K562 (cell line): Measurements from ENCODE around the gene TGFB2. TPM values are rescaled to one million over a fixed set of nuclear protein-coding genes. Genes with fewer than 3 reads are reported as not detected.
A peak's percentile ranks its signal among the peaks of the same experiment; 100 is the strongest.

Experiments
- ATAC-seq: fragments of 200-7000 bp; cut with Tn5 transposase; 3 replicates; pipeline ENCODE4 v1.9.1; 2020; ENCODE audit warnings: moderate library complexity
- BruUV-seq: library from RNA; stranded (reverse); fragments of 400-500 nt; replicated peaks from 2 replicates; lab custom pipeline; 2021; lab: Mats Ljungman, UMichigan
- CTCF ChIA-PET: fragments of 300-600 bp; formaldehyde crosslinking; extraction: SDS; loops from one replicate; lab custom pipeline; 2021; ENCODE audit warnings: low intra/inter-chr PET ratio; lab: Yijun Ruan, JAX
- POLR2A ChIA-PET: fragments of 300-600, 350-650 bp; sonication (Branson Sonifier 250); formaldehyde crosslinking; extraction: SDS; loops from one replicate; lab custom pipeline; 2021; ENCODE audit warnings: antibody characterized with exemption, inconsistent platforms; lab: Yijun Ruan, JAX
- DNase-seq, 4 experiments: peaks; one replicate each; pipeline versions ENCODE4 v3.0.0 to v3.0.0-alpha.2; 2011 to 2018; ENCODE audit warnings: low spot score in 3 of 4, mixed read lengths in 3 of 4; ENCODE audit errors: extremely low read depth in 1 of 4
- FAIRE-seq: peaks from 2 replicates; lab custom pipeline; 2011; peaks lifted over from hg19 to GRCh38; lab: Jason Lieb, UNC
- H2AFZ ChIP-seq: 2 replicates; pipeline ENCODE4 v1.6.0; 2011; ENCODE audit warnings: low read depth, low read length, control low read depth, inconsistent platforms
- H3K27ac ChIP-seq: fragments of 200-600 bp; 3 replicates; pipeline ENCODE4 v1.8.0; 2011; ENCODE audit warnings: low read depth, mild to moderate bottlenecking, control low read depth, inconsistent platforms, low read length, moderate library complexity, mixed read lengths; ENCODE audit errors: extremely low read depth
- H3K27me3 ChIP-seq, 2 experiments: fragments of 300-600 bp in 1 of 2; 2 replicates in 1 of 2; 3 replicates in 1 of 2; pipeline versions ENCODE4 v1.6.0 to v1.8.0; 2011; ENCODE audit warnings: inconsistent platforms in 2 of 2, low read length in 2 of 2, mild to moderate bottlenecking in 1 of 2, mixed read lengths in 1 of 2, moderate library complexity in 1 of 2; ENCODE audit not compliant: control insufficient read depth in 2 of 2, insufficient read depth in 2 of 2
- H3K36me3 ChIP-seq: fragments of 300-600 bp; 3 replicates; pipeline ENCODE4 v1.8.0; 2011; ENCODE audit warnings: mild to moderate bottlenecking, low read length, inconsistent platforms; ENCODE audit not compliant: control insufficient read depth, insufficient read depth
- H3K4me1 ChIP-seq, 2 experiments: fragments of 200-600 bp in 1 of 2; replicated peaks in 1 of 2; 2 replicates in 1 of 2; 3 replicates in 1 of 2; pipeline versions ENCODE4 v1.5.1 to v1.8.0; 2011; ENCODE audit warnings: inconsistent platforms in 2 of 2, low read length in 2 of 2, mild to moderate bottlenecking in 1 of 2, mixed read lengths in 1 of 2, moderate library complexity in 1 of 2; ENCODE audit not compliant: control insufficient read depth in 2 of 2, insufficient read depth in 2 of 2
- H3K4me2 ChIP-seq: 2 replicates; pipeline ENCODE4 v1.6.1; 2011; ENCODE audit warnings: low read length, control low read depth, inconsistent platforms, mixed read lengths; ENCODE audit not compliant: insufficient read depth
- H3K4me3 ChIP-seq: fragments of 200-600 bp; sonication (generic), shearing (Covaris generic); 2 replicates; pipeline ENCODE4 v1.5.1; 2016; ENCODE audit warnings: control low read depth, inconsistent platforms
- H3K79me2 ChIP-seq: fragments of 200-600 bp; 3 replicates; pipeline ENCODE4 v1.8.0; 2011; ENCODE audit warnings: low read length, inconsistent platforms; ENCODE audit not compliant: control insufficient read depth, insufficient read depth
- H3K9ac ChIP-seq, 2 experiments: 2 replicates each; pipeline versions ENCODE4 v1.6.0 to v1.6.1; 2011; ENCODE audit warnings: low read depth in 2 of 2, low read length in 2 of 2, control low read depth in 1 of 2, inconsistent platforms in 1 of 2, mild to moderate bottlenecking in 1 of 2, mixed read lengths in 1 of 2; ENCODE audit not compliant: insufficient read depth in 1 of 2
- H3K9me1 ChIP-seq: one replicate; pipeline ENCODE4 v1.6.0; 2011; ENCODE audit warnings: inconsistent platforms, mild to moderate bottlenecking, low read length, moderate library complexity; ENCODE audit not compliant: control insufficient read depth, insufficient read depth
- H3K9me3 ChIP-seq: replicated peaks from 2 replicates; pipeline ENCODE4 v1.5.1; 2011; ENCODE audit warnings: low read depth, low read length, inconsistent platforms; ENCODE audit not compliant: control insufficient read depth, insufficient read depth
- H4K20me1 ChIP-seq: replicated peaks from 2 replicates; pipeline ENCODE4 v1.6.1; 2011; ENCODE audit warnings: low read length, inconsistent platforms, mixed read lengths; ENCODE audit not compliant: control insufficient read depth, insufficient read depth
- ILF3 ChIP-seq: fragments of 450-650 bp; IDR thresholded peaks from 2 replicates; pipeline ENCODE4 v1.6.1; 2018; ENCODE audit warnings: antibody characterized with exemption, mild to moderate bottlenecking, moderate library complexity, borderline replicate concordance
- L3MBTL2 ChIP-seq: fragments of 450-650 bp; IDR thresholded peaks from 2 replicates; pipeline ENCODE4 v1.6.1; 2016; ENCODE audit warnings: mild to moderate bottlenecking, moderate library complexity
- POLR2G ChIP-seq: fragments of 200-400 bp; formaldehyde crosslinking; IDR thresholded peaks from 2 replicates; pipeline ENCODE4 v1.6.1; 2017; ENCODE audit warnings: low read depth, mild to moderate bottlenecking, antibody characterized with exemption, low read length, moderate library complexity
- ZNF316 ChIP-seq: fragments of 450-650 bp; IDR thresholded peaks from 2 replicates; pipeline ENCODE4 v1.6.1; 2016
- WGBS: fragments of 100-300 bp; shearing (Covaris generic); methylation state at CpG from one replicate; pipeline ENCODE4 v1.1.6; 2016; ENCODE audit warnings: low coverage, mixed read lengths; ENCODE audit not compliant: insufficient coverage; ENCODE audit errors: missing lambda C conversion rate; 5-methylcytosine and 5-hydroxymethylcytosine counted together
- in situ Hi-C: fragments of 300-500 bp; cut with MboI; formaldehyde crosslinking; loops from 4 replicates; pipeline ENCODE4 v1.15.0; 2018; ENCODE audit warnings: inconsistent platforms, mixed read lengths
- intact Hi-C: fragments of 100-400 bp; cut with micrococcal nuclease; formaldehyde crosslinking; loops from 2 replicates; pipeline ENCODE4 v1.14.2; 2022
- polyA plus RNA-seq, 8 experiments: library from polyadenylated mRNA; depleted of rRNA in 4 of 8; stranded (reverse) in 5 of 8; unstranded in 3 of 8; fragments of >200 nt; fragmentation: Nextera tagmentation in 2 of 8; fragmentation: Illumina TruSeq in 1 of 8; extraction: Ambion mirVana in 2 of 8; extraction: Trizol in 1 of 8; gene quantifications; 2 replicates each; pipeline versions ENCODE4 v1.2.1 to v1.2.3, GENCODE V29; 2011 to 2014; ENCODE audit warnings: inconsistent platforms in 1 of 8, missing spikeins in 1 of 8
- total RNA-seq, 7 experiments: library from RNA; depleted of rRNA in 6 of 7; stranded (reverse); fragments of >200 nt in 6 of 7; fragmentation: Illumina TruSeq in 2 of 7; extraction: Trizol in 2 of 7; gene quantifications; 2 replicates each; pipeline versions ENCODE4 v1.2.1 to v1.2.3, GENCODE V29; 2011 to 2021; ENCODE audit warnings: low replicate concordance in 1 of 7

TGFB2 gene
- total and polyA plus RNA-seq, 9 of the 15 experiments (the other 6 are each of a cell fraction or from before 2014, with no cell fraction given) = 0.03 to 0.41 (median 0.11) TPM; not detected in 3

DNA sequence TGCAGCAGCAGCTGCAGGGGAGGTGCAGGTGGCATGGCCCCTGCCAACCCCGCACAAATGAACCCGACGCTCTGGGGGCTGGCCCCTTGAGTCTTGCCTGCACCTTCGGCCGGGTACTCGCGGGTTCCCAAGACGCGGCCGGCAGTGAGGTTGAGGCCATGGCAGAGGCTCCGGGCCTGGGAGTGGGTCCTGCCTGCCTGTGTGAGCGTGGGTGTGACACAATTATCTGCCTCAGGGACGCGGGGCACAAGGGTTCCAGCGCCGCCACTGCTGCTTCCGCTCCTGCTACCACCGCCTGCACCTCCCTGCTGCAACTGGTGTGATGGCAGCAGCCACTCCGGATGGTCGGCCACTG is 20.9 kb upstream of the TGFB2 start:
- no peaks in the 10 kb centered on the region for H3K27me3 ChIP-seq
- 98% methylated on average over 18 of the region's 20 CpGs for WGBS
- intact Hi-C loops (no loop called here), in situ Hi-C loops (no loop called here)
- H3K9ac ChIP-seq = no peak overlapping the region
- H3K27ac ChIP-seq = no peak overlapping the region
- no peak for DNase-seq
- H3K79me2 ChIP-seq = 0 out of 3 replicates have a peak, but pooled peaks cover 3% of the 10 kb centered on the region
- no peak overlapping the region for H3K4me2 ChIP-seq
- CTCF ChIA-PET = no interaction called here
- H3K9me3 ChIP-seq = no peaks in the 10 kb centered on the region
- TF ChIP-seq L3MBTL2 = no peak
- peak; percentile 44 for TF ChIP-seq POLR2G
- BruUV-seq = no TSS peak
- POLR2A ChIA-PET = no interaction called here
- no peaks in the 10 kb centered on the region for H3K9me1 ChIP-seq
- H3K4me1 ChIP-seq = peaks cover 0 to 10% of the 10 kb centered on the region in 2 experiments; a peak in 1 of 5 replicates
- FAIRE-seq = no peak
- ATAC-seq = no peak
- H3K36me3 ChIP-seq = peaks cover 47% of the 10 kb centered on the region; the same call in 1 of the 3 replicates
- H4K20me1 ChIP-seq = no peaks in the 10 kb centered on the region
- H2AFZ ChIP-seq = no peak overlapping the region
- no peak overlapping the region for H3K4me3 ChIP-seq

- H3K4me2 ChIP-seq = no peak overlapping the region
- H3K9me3 ChIP-seq = no peaks in the 10 kb centered on the region
- H3K27me3 ChIP-seq = no peaks in the 10 kb centered on the region
- H3K4me3 ChIP-seq = no peak overlapping the region
- H4K20me1 ChIP-seq = no peaks in the 10 kb centered on the region
- POLR2A ChIA-PET = interaction anchor here (0.8 to 1.3 kb wide), 3 partner anchors 10 to 1012 kb away, joined by 3 read pairs; no protein-coding TSS in a partner anchor
- H3K27ac ChIP-seq = no peak overlapping the region
- FAIRE-seq (no peak), ATAC-seq (no peak; the same call in 2 of the 3 replicates), DNase-seq (no peak)
- no peak overlapping the region for H2AFZ ChIP-seq
- H3K4me1 ChIP-seq = peaks cover 0 to 7% of the 10 kb centered on the region in 2 experiments; a peak in 1 of 5 replicates
- H3K79me2 ChIP-seq = no peaks in the 10 kb centered on the region
- no TSS peak for BruUV-seq
- H3K9me1 ChIP-seq = no peaks in the 10 kb centered on the region
- CTCF ChIA-PET = interaction anchor here (2.4 kb wide), 1 partner anchor 1484 kb away, joined by 16 read pairs; no protein-coding TSS in a partner anchor
- H3K36me3 ChIP-seq = peaks cover 35% of the 10 kb centered on the region; the same call in 2 of the 3 replicates
- no peak overlapping the region for H3K9ac ChIP-seq
- intact Hi-C loops (no loop called here), in situ Hi-C loops (loop anchor here (25.0 kb wide), 1 partner anchor 1484 kb away; no protein-coding TSS in a partner anchor)
- WGBS = 86% methylated on average over 3 of the region's 3 CpGs
- TF ChIP-seq ZNF316 (peak; percentile 71), ILF3 (no peak)
These were observed 16.4 kb upstream of the TGFB2 start for GRCh38 chr1:218328769-218329168.
